H9 (cell line): ENCODE measurements around the gene SLC36A4. TPM values are rescaled to one million over a fixed set of nuclear protein-coding genes. Genes with fewer than 3 reads are reported as not detected.

ENCODE experiments used
- DNase-seq: peaks from one replicate; pipeline ENCODE4 v3.0.0-alpha.2; 2017
- H2AFZ ChIP-seq: one replicate; pipeline ENCODE4 v1.6.1; 2013; ENCODE audit warnings: mild to moderate bottlenecking, low read length, control low read depth, moderate library complexity
- H2AK5ac ChIP-seq: 2 replicates; pipeline ENCODE4 v1.6.1; 2013; ENCODE audit warnings: low read length, control low read depth, mixed read lengths; ENCODE audit not compliant: insufficient read length
- H2BK120ac ChIP-seq: one replicate; pipeline ENCODE4 v1.6.1; 2013; ENCODE audit warnings: low read depth, mild to moderate bottlenecking, low read length, control low read depth, inconsistent platforms; ENCODE audit not compliant: poor library complexity, severe bottlenecking
- H2BK12ac ChIP-seq: 2 replicates; pipeline ENCODE4 v1.6.1; 2013; ENCODE audit warnings: low read length, control low read depth, mixed read lengths, low read depth; ENCODE audit not compliant: insufficient read length
- H2BK15ac ChIP-seq: 2 replicates; pipeline ENCODE4 v1.6.1; 2013; ENCODE audit warnings: low read depth, low read length, control low read depth
- H2BK20ac ChIP-seq: one replicate; pipeline ENCODE4 v1.6.1; 2013; ENCODE audit warnings: low read depth, mild to moderate bottlenecking, low read length, control low read depth, inconsistent platforms; ENCODE audit not compliant: poor library complexity, severe bottlenecking
- H2BK5ac ChIP-seq: 2 replicates; pipeline ENCODE4 v1.6.1; 2013; ENCODE audit warnings: low read length, control low read depth, mixed read lengths; ENCODE audit not compliant: insufficient read length
- H3K14ac ChIP-seq: 2 replicates; pipeline ENCODE4 v1.6.1; 2013; ENCODE audit warnings: low read length, control low read depth; ENCODE audit not compliant: insufficient read depth
- H3K18ac ChIP-seq: 2 replicates; pipeline ENCODE4 v1.6.1; 2013; ENCODE audit warnings: low read depth, mild to moderate bottlenecking, mixed read lengths, low read length, control low read depth; ENCODE audit not compliant: insufficient read length
- H3K23ac ChIP-seq: 2 replicates; pipeline ENCODE4 v1.6.1; 2013; ENCODE audit warnings: low read length, control low read depth, mixed read lengths, low read depth; ENCODE audit not compliant: insufficient read length
- H3K23me2 ChIP-seq: 2 replicates; pipeline ENCODE4 v1.6.1; 2013; ENCODE audit warnings: low read depth, mild to moderate bottlenecking, mixed read lengths, low read length, control low read depth; ENCODE audit not compliant: insufficient read length, poor library complexity, severe bottlenecking
- H3K27ac ChIP-seq: 2 replicates; pipeline ENCODE4 v1.5.1; 2013; ENCODE audit warnings: low read length, control low read depth, mixed read lengths, low read depth; ENCODE audit not compliant: insufficient read length
- H3K27me3 ChIP-seq: 2 replicates; pipeline ENCODE4 v1.6.1; 2013; ENCODE audit warnings: low read length, control low read depth, inconsistent platforms; ENCODE audit not compliant: insufficient read depth
- H3K4ac ChIP-seq: 2 replicates; pipeline ENCODE4 v1.6.1; 2013; ENCODE audit warnings: low read depth, mild to moderate bottlenecking, control low read depth, inconsistent platforms, low read length, moderate library complexity
- H3K4me1 ChIP-seq: 2 replicates; pipeline ENCODE4 v1.6.1; 2013; ENCODE audit warnings: low read length, control low read depth, inconsistent platforms; ENCODE audit not compliant: insufficient read depth
- H3K4me2 ChIP-seq: 2 replicates; pipeline ENCODE4 v1.6.1; 2013; ENCODE audit warnings: low read length, control low read depth, mixed read lengths; ENCODE audit not compliant: insufficient read length, insufficient read depth
- H3K56ac ChIP-seq: 2 replicates; pipeline ENCODE4 v1.6.1; 2013; ENCODE audit warnings: low read depth, mild to moderate bottlenecking, mixed read lengths, low read length, control low read depth; ENCODE audit not compliant: insufficient read length
- H3K79me1 ChIP-seq: 2 replicates; pipeline ENCODE4 v1.6.1; 2013; ENCODE audit warnings: low read depth, mild to moderate bottlenecking, moderate library complexity, low read length, control low read depth, inconsistent platforms; ENCODE audit not compliant: insufficient read depth, poor library complexity, severe bottlenecking
- H3K79me2 ChIP-seq: 2 replicates; pipeline ENCODE4 v1.6.1; 2013; ENCODE audit warnings: low read length, control low read depth, inconsistent platforms; ENCODE audit not compliant: insufficient read depth
- H3K9ac ChIP-seq: 2 replicates; pipeline ENCODE4 v1.6.1; 2013; ENCODE audit warnings: low read length, control low read depth, mixed read lengths; ENCODE audit not compliant: insufficient read length; ENCODE audit errors: extremely low read depth
- H3K9me3 ChIP-seq: one replicate; pipeline ENCODE4 v1.6.1; 2013; ENCODE audit warnings: low read depth, low read length, inconsistent platforms; ENCODE audit not compliant: control insufficient read depth
- H3T11ph ChIP-seq: one replicate; pipeline ENCODE4 v1.6.1; 2013; ENCODE audit warnings: mild to moderate bottlenecking, low read length, control low read depth, inconsistent platforms
- H4K20me1 ChIP-seq: one replicate; pipeline ENCODE4 v1.6.1; 2013; ENCODE audit not compliant: control insufficient read depth, insufficient read length, insufficient read depth
- H4K5ac ChIP-seq: 2 replicates; pipeline ENCODE4 v1.6.1; 2013; ENCODE audit warnings: low read depth, mild to moderate bottlenecking, mixed read lengths, low read length, control low read depth; ENCODE audit not compliant: insufficient read length
- H4K8ac ChIP-seq: replicated peaks from 2 replicates; pipeline ENCODE4 v1.6.1; 2013; ENCODE audit warnings: low read length, control low read depth, mixed read lengths, low read depth; ENCODE audit not compliant: insufficient read length
- H4K91ac ChIP-seq: 2 replicates; pipeline ENCODE4 v1.6.1; 2013; ENCODE audit warnings: low read depth, mild to moderate bottlenecking, moderate library complexity, mixed read lengths, low read length, control low read depth; ENCODE audit not compliant: insufficient read length
- H3K27ac Mint-ChIP-seq, 3 experiments: 2 replicates in 2 of 3; 3 replicates in 1 of 3; pipeline ENCODE4 v1.8.0; 2020 to 2021; ENCODE audit warnings: mixed read lengths in 3 of 3, mild to moderate bottlenecking in 1 of 3, moderate library complexity in 1 of 3
- H3K27me3 Mint-ChIP-seq: 2 replicates; pipeline ENCODE4 v1.8.0; 2021; ENCODE audit warnings: low read depth, mild to moderate bottlenecking, moderate library complexity, mixed read lengths
- H3K36me3 Mint-ChIP-seq, 3 experiments: 2 replicates in 2 of 3; 3 replicates in 1 of 3; pipeline ENCODE4 v1.8.0; 2020 to 2021; ENCODE audit warnings: low read depth in 3 of 3, mixed read lengths in 3 of 3; ENCODE audit not compliant: insufficient read depth in 1 of 3
- H3K4me1 Mint-ChIP-seq, 2 experiments: 2 replicates each; pipeline ENCODE4 v1.8.0; 2020; ENCODE audit warnings: mixed read lengths in 2 of 2
- H3K4me3 Mint-ChIP-seq, 2 experiments: 2 replicates in 1 of 2; 3 replicates in 1 of 2; pipeline ENCODE4 v1.8.0; 2020 to 2021; ENCODE audit warnings: mild to moderate bottlenecking in 2 of 2, mixed read lengths in 2 of 2, moderate library complexity in 1 of 2
- H3K9me3 Mint-ChIP-seq, 2 experiments: 2 replicates in 1 of 2; 3 replicates in 1 of 2; pipeline ENCODE4 v1.8.0; 2020; ENCODE audit warnings: mild to moderate bottlenecking in 2 of 2, mixed read lengths in 2 of 2, moderate library complexity in 1 of 2
- WGBS: extraction: QIAGEN DNeasy Blood & Tissue Kit; methylation state at CpG from one replicate; pipeline ENCODE4 v1.1.7; 2013; ENCODE audit warnings: missing lambda C conversion rate, low lambda C conversion rate, mixed read lengths; ENCODE audit not compliant: insufficient read length; ENCODE audit errors: extremely low coverage; 5-methylcytosine and 5-hydroxymethylcytosine counted together
- total RNA-seq: library from RNA; stranded (reverse); gene quantifications from 2 replicates; pipeline ENCODE4 v1.2.1, GENCODE V29; 2021
- TF ChIP-seq, protein P1 (sequence below): fragments of 200-600 bp; sonication (generic); conservative IDR thresholded peaks from 3 replicates; pipeline ENCODE4 v1.8.0; 2021; ENCODE audit warnings: antibody characterized with exemption, mild to moderate bottlenecking

Gene SLC36A4
- total RNA-seq, 1 experiment from 2014 or later: 33.3 TPM

DNA sequence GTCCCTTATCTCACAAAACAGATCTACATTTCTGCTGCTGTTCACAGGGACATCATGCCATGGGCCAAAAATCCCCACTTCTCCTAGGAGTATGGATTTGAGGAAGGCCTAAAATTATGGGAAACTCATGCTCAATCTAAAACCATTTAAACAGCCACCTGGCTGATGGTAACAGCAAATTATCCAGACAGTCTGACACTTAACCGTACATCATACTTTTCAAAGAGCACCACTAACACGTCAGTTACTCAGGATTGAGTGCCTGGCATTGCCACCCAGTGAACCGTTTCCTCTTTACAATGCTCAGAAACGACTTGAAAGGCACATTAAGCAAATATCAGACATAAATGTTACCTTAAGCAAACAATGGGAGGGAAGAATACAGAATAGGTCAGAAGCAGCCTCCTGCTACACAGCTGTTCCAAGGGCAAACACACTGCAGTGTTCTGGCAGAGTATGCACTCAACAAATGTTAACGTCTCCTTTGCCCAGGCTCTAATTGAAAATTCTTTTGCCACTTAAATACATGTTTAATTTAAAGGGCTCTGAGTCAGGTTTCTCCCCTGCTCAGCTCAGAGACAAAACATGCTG, 18.8 kb upstream of the SLC36A4 start:
- H2BK20ac ChIP-seq: no peak overlapping the region
- no peak overlapping the region for H3K27ac ChIP-seq
- H4K5ac ChIP-seq: no peak overlapping the region
- no CpG with 5 or more reads among the region's 5 CpGs for WGBS
- H3K36me3 Mint-ChIP-seq: no peaks in the 10 kb centered on the region
- H3K27me3 Mint-ChIP-seq: 0 out of 2 replicates have a peak, but pooled peaks cover under 1% of the 10 kb centered on the region
- no peaks in the 10 kb centered on the region for H3K27me3 ChIP-seq
- H3K27ac Mint-ChIP-seq: no peak overlapping the region
- H2BK12ac ChIP-seq: no peak overlapping the region
- H3K4me2 ChIP-seq: no peak overlapping the region
- H2AFZ ChIP-seq: no peak overlapping the region
- H2AK5ac ChIP-seq: no peak overlapping the region
- no peaks in the 10 kb centered on the region for H3K9me3 Mint-ChIP-seq
- H4K20me1 ChIP-seq: no peaks in the 10 kb centered on the region
- H3K4me3 Mint-ChIP-seq: no peak overlapping the region
- H3K4me1 ChIP-seq: no peaks in the 10 kb centered on the region
- H3K9ac ChIP-seq: no peak overlapping the region
- H2BK120ac ChIP-seq: no peak overlapping the region
- no peak overlapping the region for H2BK15ac ChIP-seq
- H3K14ac ChIP-seq: no peak overlapping the region
- H3K18ac ChIP-seq: no peak overlapping the region
- DNase-seq: no peak
- H3K23ac ChIP-seq: no peak overlapping the region
- no peak overlapping the region for H3K4ac ChIP-seq
- no peak overlapping the region for H3T11ph ChIP-seq
- H4K8ac ChIP-seq: no peak overlapping the region
- H3K9me3 ChIP-seq: no peaks in the 10 kb centered on the region
- H3K79me2 ChIP-seq: no peaks in the 10 kb centered on the region
- H3K23me2 ChIP-seq: no peaks in the 10 kb centered on the region
- no peak overlapping the region for H2BK5ac ChIP-seq
- H3K4me1 Mint-ChIP-seq: peaks cover 4 to 7% of the 10 kb centered on the region in 2 experiments; a peak in 3 of 4 replicates
- H3K79me1 ChIP-seq: no peaks in the 10 kb centered on the region
- no peak overlapping the region for H3K56ac ChIP-seq
- TF ChIP-seq, protein P1, sequence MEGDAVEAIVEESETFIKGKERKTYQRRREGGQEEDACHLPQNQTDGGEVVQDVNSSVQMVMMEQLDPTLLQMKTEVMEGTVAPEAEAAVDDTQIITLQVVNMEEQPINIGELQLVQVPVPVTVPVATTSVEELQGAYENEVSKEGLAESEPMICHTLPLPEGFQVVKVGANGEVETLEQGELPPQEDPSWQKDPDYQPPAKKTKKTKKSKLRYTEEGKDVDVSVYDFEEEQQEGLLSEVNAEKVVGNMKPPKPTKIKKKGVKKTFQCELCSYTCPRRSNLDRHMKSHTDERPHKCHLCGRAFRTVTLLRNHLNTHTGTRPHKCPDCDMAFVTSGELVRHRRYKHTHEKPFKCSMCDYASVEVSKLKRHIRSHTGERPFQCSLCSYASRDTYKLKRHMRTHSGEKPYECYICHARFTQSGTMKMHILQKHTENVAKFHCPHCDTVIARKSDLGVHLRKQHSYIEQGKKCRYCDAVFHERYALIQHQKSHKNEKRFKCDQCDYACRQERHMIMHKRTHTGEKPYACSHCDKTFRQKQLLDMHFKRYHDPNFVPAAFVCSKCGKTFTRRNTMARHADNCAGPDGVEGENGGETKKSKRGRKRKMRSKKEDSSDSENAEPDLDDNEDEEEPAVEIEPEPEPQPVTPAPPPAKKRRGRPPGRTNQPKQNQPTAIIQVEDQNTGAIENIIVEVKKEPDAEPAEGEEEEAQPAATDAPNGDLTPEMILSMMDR: no peak
- H4K91ac ChIP-seq: no peak overlapping the region
